Ovary (tissue), 9 donors: ENCODE results near the gene UST. TPM values are rescaled to one million over a fixed set of nuclear protein-coding genes. Genes with fewer than 3 reads are reported as not detected.

ENCODE experiments used
- DNase-seq, 5 donors: peaks; one replicate each; pipeline ENCODE4 v3.0.0-alpha.2; 2019 to 2020
- H3K27ac ChIP-seq, 2 donors: fragments of 200-600 bp; one replicate each; pipeline versions ENCODE4 v1.5.1 to v1.8.0; 2019 to 2022
- H3K27me3 ChIP-seq: fragments of 200-600 bp; one replicate; pipeline ENCODE4 v1.8.0; 2022
- H3K36me3 ChIP-seq: fragments of 200-600 bp; sonication (generic); one replicate; pipeline ENCODE4 v1.5.1; 2019
- H3K4me1 ChIP-seq: one replicate; pipeline ENCODE4 v1.8.1; 2013; ENCODE audit warnings: mild to moderate bottlenecking, moderate library complexity; ENCODE audit not compliant: insufficient read depth
- H3K4me3 ChIP-seq: fragments of 200-600 bp; sonication (generic); one replicate; pipeline ENCODE4 v1.5.1; 2017
- H3K9me3 ChIP-seq, 2 donors: fragments of 200-600 bp in 1 of 2; sonication (generic) in 1 of 2; one replicate each; pipeline versions ENCODE4 v1.5.1 to v1.8.1; 2013 to 2019; ENCODE audit warnings: mild to moderate bottlenecking in 1 of 2, moderate library complexity in 1 of 2
- CTCF ChIP-seq, 3 donors: fragments of 450-650 bp in 2 of 3; fragments of 200-600 bp in 1 of 3; IDR thresholded peaks; one replicate each; pipeline versions ENCODE4 v1.5.1 to v1.8.0; 2016 to 2022; ENCODE audit warnings: antibody characterized with exemption in 3 of 3, mild to moderate bottlenecking in 1 of 3
- EP300 ChIP-seq: sonication (generic); formaldehyde crosslinking; IDR thresholded peaks from one replicate; pipeline ENCODE4 v1.6.1; 2017; ENCODE audit warnings: antibody characterized with exemption
- POLR2A ChIP-seq: fragments of 450-650 bp; IDR thresholded peaks from one replicate; pipeline ENCODE4 v1.6.1; 2017; ENCODE audit warnings: antibody characterized with exemption, mild to moderate bottlenecking, moderate library complexity
- WGBS, 3 donors: extraction: QIAGEN DNeasy Blood & Tissue Kit in 1 of 3; methylation state at CpG; one replicate each; pipeline versions ENCODE4 v1.1.5 to v1.1.7; 2013 to 2017; 5-methylcytosine and 5-hydroxymethylcytosine counted together
- intact Hi-C, 4 donors: fragments of 100-400 bp; cut with DNase I; formaldehyde crosslinking; loops; one replicate each; pipeline versions ENCODE4 v1.11.0 to v1.15.1; 2022 to 2023
- polyA plus RNA-seq, 2 donors: library from polyadenylated mRNA; stranded (reverse); fragments of 200-250 nt in 1 of 2; fragments of 350-450 nt in 1 of 2; fragmentation: Illumina TruSeq in 1 of 2; extraction: RNeasy Lipid Tissue Mini Kit (QIAGEN cat#74804) in 1 of 2; gene quantifications; one replicate each; pipeline ENCODE4 v1.2.3, GENCODE V29; 2013 to 2014
- total RNA-seq, 7 donors: library from RNA; depleted of rRNA in 2 of 7; stranded (reverse); fragments of >200 nt in 2 of 7; fragmentation: NEBNext Ultra II Directional in 3 of 7; extraction: Animal tissue kit (Norgen Biotek cat#: 25700) in 3 of 7; gene quantifications; one replicate each; pipeline versions ENCODE4 v1.1.0 to v1.2.4, GENCODE V29; 2016 to 2023
- donor health status: DM: no; HTN: no; CAD: no; lungs with moderate emphysema.
- donor health status: DM: no; HTN: no; CAD: no.
- donor health status: Bipolar disorder and iron deficiency.
- donor health status: DM: yes; HTN: yes; CAD: no.
- donor health status: DM: no; HTN: no; CAD: no.
- donor health status: DM: yes; HTN: yes; CAD: no.

The UST gene
- total and polyA plus RNA-seq, 9 donors, result 11.8 to 20.1 (median 16.5) TPM

GRCh38 chr6:149087898-149088297 is 341.1 kb downstream of the UST start:
- 83 to 88% (median 86%) methylated on average over 6 of the region's 6 CpGs for WGBS, 3 donors
- Histone ChIP-seq H3K9me3 (no peaks in the 10 kb centered on the region), H3K27me3 (no peaks in the 10 kb centered on the region), H3K27ac (no peak overlapping the region), H3K4me3 (no peak overlapping the region), H3K4me1 (no peaks in the 10 kb centered on the region), H3K36me3 (no peaks in the 10 kb centered on the region)
- intact Hi-C loops, result loop anchor here in 3 of 4 donors (10.0 kb wide), 3 partner anchors 227 to 427 kb away; partner anchors contain the start of gene TAB2 (in 1 of the 3)
- no peak for DNase-seq
- TF ChIP-seq CTCF (IDR thresholded peaks at IDR 0.05) (no peak), EP300 (no peak), POLR2A (no peak)

GRCh38 chr6:149088361-149088760 is 341.5 kb downstream of the UST start:
- intact Hi-C loops, result loop anchor here in 3 of 4 donors (10.0 kb wide), 3 partner anchors 226 to 426 kb away; partner anchors contain the start of gene TAB2 (in 1 of the 3)

GRCh38 chr6:149089510-149089909 is 342.7 kb downstream of the UST start:
- 81 to 87% (median 81%) methylated on average over 8 of the region's 8 CpGs for WGBS, 3 donors
- no peaks in the 10 kb centered on the region for H3K9me3 ChIP-seq
- DNase-seq, result no peak
- no peak for TF ChIP-seq POLR2A
- TF ChIP-seq EP300, result no peak
- no peak for TF ChIP-seq CTCF (IDR thresholded peaks at IDR 0.05)
- intact Hi-C loops, result loop anchor here in 3 of 4 donors (10.0 kb wide), 3 partner anchors 225 to 425 kb away; partner anchors contain the start of gene TAB2 (in 1 of the 3)
- peaks cover 5% of the 10 kb centered on the region for H3K4me1 ChIP-seq
- H3K36me3 ChIP-seq, result no peaks in the 10 kb centered on the region
- no peak overlapping the region for H3K27ac ChIP-seq
- no peaks in the 10 kb centered on the region for H3K27me3 ChIP-seq
- H3K4me3 ChIP-seq, result no peak overlapping the region

More at GRCh38 chr6:149088361-149088760, 341.5 kb downstream of the UST start:
- H3K4me3 ChIP-seq, result no peak overlapping the region
- TF ChIP-seq EP300, result no peak
- no peaks in the 10 kb centered on the region for H3K36me3 ChIP-seq
- 87 to 97% (median 93%) methylated on average over 9 of the region's 9 CpGs for WGBS, 3 donors
- DNase-seq, result no peak
- H3K27me3 ChIP-seq, result no peaks in the 10 kb centered on the region
- no peaks in the 10 kb centered on the region for H3K9me3 ChIP-seq
- no peak overlapping the region for H3K27ac ChIP-seq
- H3K4me1 ChIP-seq, result no peaks in the 10 kb centered on the region

GRCh38 chr6:149090937-149091336 is 344.1 kb downstream of the UST start:
- intact Hi-C loops, result loop anchor here in 1 of 4 donors (5.0 kb wide), 1 partner anchor 336 kb away; no protein-coding TSS in a partner anchor
- Histone ChIP-seq H3K27me3 (no peaks in the 10 kb centered on the region), H3K4me3 (no peak overlapping the region), H3K36me3 (no peaks in the 10 kb centered on the region), H3K4me1 (peaks cover 7% of the 10 kb centered on the region), H3K9me3 (no peaks in the 10 kb centered on the region), H3K27ac (no peak overlapping the region)
- WGBS, 3 donors, result 67 to 81% (median 81%) methylated on average over 4 of the region's 4 CpGs
- DNase-seq, result no peak
- TF ChIP-seq CTCF (IDR thresholded peaks at IDR 0.05) (no peak), EP300 (no peak), POLR2A (no peak)

GRCh38 chr6:149093643-149094042 is 346.8 kb downstream of the UST start:
- TF ChIP-seq CTCF (IDR thresholded peaks at IDR 0.05) (no peak), EP300 (no peak), POLR2A (no peak)
- H3K27me3 ChIP-seq, result no peaks in the 10 kb centered on the region
- intact Hi-C loops, result loop anchor here in 1 of 4 donors (5.0 kb wide), 1 partner anchor 334 kb away; no protein-coding TSS in a partner anchor
- no peak for DNase-seq
- no peak overlapping the region for H3K27ac ChIP-seq
- peaks cover 7% of the 10 kb centered on the region for H3K4me1 ChIP-seq
- no peaks in the 10 kb centered on the region for H3K36me3 ChIP-seq
- H3K4me3 ChIP-seq, result no peak overlapping the region
- 26 to 38% (median 28%) methylated on average over 3 of the region's 3 CpGs for WGBS, 3 donors
- H3K9me3 ChIP-seq, result no peaks in the 10 kb centered on the region
